Activated T-helper 1 cell treated with anti-CD3 and anti-CD28 coated beads, Interleukin-2, amount 50 U/mL, for 16 hours (primary cell): ENCODE data around the gene HBZ.
A peak's percentile ranks its signal among the peaks of the same experiment; 100 is the strongest.
"Not testable (repeated sequence)": the region's sequence is repeated elsewhere in the genome, so short reads cannot be mapped to it uniquely, and the experiment has no call there.

Experiments used
- DNase-seq, 2 donors: peaks; one replicate each; pipeline ENCODE4 v3.0.0-alpha.2; 2020; ENCODE audit warnings: low read depth in 1 of 2, low spot score in 1 of 2

The HBZ gene

DNA sequence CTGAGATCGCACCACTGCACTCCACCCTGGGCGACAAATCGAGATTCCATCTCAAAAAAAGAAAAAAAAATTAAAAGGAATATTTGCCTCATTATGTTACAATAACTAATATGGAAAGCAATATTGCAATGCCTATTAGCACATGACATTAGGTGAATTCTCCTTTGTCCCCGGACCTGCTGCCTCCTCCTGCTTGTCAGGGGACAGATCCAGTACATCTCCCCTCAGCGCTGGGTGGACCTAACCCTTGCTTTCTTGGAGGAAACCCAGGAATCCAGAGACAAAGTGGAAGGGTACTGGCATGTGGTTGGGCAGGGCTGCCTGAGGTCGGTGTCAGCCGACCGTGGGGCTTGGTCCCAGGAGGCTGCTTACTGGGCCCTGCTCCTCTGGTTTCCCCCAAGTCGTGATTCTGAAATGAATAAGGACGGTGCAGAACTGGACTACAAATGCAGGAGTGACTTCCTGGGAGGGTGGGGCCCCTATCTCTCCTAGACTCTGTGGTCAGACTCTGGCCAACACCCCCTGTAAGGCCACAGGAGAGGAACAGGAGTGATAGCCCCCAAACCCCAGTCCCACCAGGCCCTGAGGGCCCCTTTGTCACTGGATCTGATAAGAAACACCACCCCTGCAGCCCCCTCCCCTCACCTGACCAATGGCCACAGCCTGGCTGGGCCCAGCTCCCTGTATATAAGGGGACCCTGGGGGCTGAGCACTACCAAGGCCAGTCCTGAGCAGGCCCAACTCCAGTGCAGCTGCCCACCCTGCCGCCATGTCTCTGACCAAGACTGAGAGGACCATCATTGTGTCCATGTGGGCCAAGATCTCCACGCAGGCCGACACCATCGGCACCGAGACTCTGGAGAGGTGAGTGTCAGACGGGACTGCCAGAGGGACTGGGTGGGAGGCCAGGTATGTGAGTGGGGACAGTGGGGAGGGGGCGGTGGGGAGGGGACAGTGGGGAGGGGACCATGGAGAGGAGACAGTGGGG lies at the start of gene HBZ:
Gene HBZ, plus strand, starts transcription at position 504 of the 988 bp plus-strand sequence. Its CDS starts 266 bp downstream, at position 770.
- no peak for DNase-seq

GRCh38 chr16:104355-104754 lies 48.1 kb upstream of the HBZ start:
- no peak for DNase-seq

DNA sequence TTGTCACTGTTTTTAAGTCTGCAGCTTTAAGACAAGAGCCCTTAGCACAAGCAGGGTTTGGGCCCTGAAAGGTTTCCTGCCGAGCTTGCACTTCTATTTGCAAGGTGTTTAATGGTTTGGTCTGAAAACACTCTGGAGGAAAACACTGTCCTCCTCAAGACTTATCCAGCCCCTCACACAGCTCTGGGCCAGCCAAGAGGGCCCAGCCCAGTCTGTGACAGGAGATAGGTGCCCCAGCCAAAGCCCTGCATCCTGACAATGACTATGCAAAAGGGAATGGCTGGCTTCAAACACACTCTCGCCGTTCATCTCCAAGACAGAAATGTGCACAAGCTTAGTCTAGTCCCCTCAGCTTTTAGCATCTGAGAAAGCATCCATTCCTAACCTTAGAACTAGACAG lies 47.5 kb upstream of the HBZ start:
- DNase-seq, result no peak

DNA sequence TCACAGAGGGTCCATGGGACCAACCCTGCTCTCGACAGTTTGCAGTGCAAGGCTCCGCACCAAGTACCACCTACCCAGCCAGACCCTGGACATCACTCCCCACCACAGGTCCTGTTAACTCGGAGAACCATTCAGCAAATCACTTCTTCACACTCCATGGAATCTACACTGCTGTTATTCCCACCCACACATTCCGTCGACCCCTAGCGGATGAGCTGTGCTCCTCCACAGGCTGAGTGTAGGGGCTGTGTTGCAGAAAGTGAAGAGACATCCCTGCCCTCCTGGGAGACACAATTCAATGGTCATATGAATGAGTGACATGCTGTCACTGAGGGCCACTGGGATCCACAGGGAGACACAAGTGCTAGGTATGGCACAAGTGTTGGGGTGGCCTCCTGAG lies 46.9 kb upstream of the HBZ start:
- DNase-seq, result no peak

GRCh38 chr16:106623-107324 lies 45.7 kb upstream of the HBZ start:
- peak in 1 of 2 donors; percentile 22 for DNase-seq

- DNase-seq, result no peak
These were observed 40.1 kb upstream of the HBZ start for GRCh38 chr16:112153-112840.

DNA sequence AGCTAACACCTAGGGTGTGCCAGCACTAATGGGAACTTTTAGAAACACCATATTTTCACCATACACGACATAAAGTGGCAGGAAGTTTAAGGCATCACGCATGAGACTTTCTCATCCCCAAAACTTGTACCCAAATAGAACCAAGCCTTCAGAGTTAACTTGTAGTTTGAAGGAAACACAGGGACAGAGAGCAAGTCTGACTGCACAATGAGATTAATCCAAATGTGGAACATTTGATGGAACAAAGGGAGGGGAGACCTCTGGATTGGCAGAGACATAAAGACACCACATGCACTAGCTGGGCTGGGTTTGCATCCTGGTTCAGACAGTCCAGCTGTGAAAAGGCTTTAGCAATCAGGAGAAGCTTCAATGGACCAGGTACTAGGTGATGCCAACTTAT lies 38.1 kb upstream of the HBZ start:
- DNase-seq, result no peak

- no peak for DNase-seq
These were observed 36.4 kb upstream of the HBZ start for GRCh38 chr16:116015-116414.

DNA sequence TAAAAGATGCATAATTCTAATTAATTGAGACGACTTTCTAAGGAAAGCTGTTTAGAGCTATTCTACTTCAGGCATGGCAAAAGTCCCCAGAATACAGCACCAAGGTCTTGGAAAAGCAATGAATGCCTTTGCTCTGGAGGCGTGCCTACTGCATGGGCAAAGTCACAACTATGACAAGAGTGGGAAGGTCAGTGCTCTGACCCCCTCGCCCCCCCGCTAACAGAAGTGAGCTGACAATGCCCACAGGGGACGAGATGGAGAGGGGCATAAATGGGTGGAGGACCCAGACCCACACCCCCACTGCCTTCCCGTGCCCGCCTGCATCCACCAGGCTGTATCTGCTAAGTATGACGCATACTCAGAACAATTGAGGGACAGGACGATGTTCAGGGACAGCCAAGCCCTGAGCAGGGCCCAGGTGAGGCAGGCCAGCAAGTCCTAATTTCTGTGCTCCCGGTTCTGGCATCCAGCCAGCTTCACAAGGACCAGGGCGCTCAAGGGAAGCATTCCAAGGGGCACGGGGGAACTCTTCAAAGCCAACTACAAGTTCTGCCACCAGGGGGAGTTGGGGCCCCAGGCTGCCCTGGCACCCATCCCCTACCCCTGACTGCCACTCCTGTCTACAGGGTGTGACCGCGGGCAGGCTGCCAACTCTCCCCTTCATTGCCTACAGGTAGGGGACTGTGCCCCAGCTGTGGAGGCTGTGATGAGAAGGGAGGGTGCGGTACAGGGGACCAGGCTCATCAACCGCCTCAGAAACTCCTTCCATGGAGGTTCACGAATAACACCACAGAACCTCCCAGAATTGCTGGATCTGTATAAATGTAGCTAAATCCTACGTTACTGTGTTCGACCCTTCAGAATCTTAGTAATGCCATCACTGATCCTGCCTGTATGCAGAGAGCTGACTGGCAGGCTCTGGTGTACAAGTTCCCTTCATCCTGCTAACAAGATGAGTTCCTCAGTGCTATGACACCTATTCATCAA lies 34.8 kb upstream of the HBZ start:
- DNase-seq, result peak; percentile 14 to 36

DNA sequence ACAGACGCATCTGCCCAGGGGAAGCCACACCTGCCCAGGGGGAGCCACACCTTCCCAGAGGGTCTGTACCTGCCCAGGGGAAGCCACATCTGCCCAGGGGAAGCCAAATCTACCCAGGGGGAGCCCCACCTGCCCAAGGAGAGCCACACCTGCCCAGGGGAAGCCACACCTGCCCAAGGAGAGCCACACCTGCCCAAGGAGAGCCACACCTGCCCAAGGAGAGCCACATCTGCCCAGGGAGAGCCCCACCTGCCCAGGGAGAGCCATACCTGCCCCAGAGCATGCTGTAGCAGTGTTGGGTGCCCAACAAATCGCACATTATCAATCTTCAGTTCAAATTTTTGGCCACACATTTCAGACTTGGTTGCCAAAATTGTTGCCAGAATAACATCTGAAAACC lies 33.6 kb upstream of the HBZ start:
- no peak for DNase-seq

DNA sequence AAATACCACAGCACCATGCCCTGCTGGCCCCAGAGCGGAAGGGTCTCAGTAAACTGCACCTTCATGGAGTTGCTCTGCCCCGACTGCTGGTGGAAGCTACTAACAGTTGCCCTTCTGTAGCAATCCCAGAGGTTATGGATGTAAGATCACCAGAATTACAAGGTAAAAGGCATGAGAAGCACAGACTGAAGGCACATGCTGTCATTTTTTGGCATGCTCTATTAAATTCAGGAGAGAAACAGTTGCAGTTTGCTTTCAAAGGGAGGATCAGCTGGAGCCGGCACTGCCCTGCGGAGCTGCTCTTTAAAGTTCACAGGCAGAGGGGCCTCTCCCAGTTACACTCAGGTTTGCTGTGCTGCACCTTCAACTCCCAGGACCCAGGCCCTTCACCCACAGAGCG lies 33.1 kb upstream of the HBZ start:
- no peak for DNase-seq

GRCh38 chr16:119835-120491 lies 32.5 kb upstream of the HBZ start:
- no peak for DNase-seq

GRCh38 chr16:120756-121155 lies 31.7 kb upstream of the HBZ start:
- no peak for DNase-seq

DNA sequence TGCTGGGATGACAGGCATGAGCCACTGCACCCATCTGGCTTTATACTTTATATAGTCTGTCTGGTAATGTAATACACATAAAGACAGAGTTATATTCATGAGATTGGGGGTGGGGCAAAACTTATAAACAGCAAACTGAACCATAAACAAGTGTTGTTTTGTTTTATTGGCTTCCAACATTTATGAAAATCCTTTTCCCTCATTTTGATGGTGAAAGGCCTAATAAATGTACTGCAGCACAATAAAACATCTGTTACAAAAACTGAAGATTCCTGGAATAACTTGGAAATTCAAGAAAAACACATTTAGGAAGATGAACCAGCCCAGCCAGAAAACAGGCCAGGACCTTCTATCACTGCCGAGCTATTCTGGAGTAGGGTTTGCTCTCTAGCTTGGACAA lies 30.1 kb upstream of the HBZ start:
- DNase-seq, result no peak

DNA sequence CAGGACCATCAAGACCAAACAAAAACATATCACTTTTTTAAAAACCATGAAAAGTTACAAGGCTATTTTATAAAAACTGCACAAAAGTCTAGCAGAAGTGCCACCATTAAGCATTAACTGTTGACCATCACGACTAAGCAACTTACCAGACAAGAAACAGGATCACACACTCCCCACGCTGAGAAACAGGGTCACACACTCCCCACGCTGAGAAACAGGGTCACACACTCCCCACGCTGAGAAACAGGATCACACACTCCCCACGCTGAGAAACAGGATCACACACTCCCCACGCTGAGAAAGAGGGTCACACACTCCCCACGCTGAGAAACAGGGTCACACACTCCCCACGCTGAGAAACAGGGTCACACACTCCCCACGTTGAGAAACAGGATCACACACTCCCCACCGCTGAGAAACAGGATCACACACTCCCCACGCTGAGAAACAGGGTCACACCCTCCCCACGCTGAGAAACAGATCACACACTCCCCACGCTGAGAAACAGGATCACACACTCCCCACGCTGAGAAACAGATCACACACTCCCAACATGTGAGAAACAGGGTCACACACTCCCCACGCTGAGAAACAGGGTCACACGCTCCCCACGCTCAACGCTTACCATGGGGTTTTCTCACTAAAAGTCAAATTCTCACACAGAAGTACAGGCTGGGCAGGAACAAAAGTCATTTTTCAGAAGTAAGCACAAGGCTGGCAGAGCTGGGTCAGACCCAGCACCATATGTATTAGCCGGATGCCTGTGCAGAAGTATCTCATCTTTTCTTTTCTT lies 28.7 kb upstream of the HBZ start:
- not testable (repeated sequence) for DNase-seq

- no peak for DNase-seq
These were observed 27.4 kb upstream of the HBZ start for GRCh38 chr16:125011-125410.

- DNase-seq, result no peak
These were observed 23.4 kb upstream of the HBZ start for GRCh38 chr16:129075-129474.

GRCh38 chr16:130533-131173 lies 21.8 kb upstream of the HBZ start:
- DNase-seq, result no peak

DNA sequence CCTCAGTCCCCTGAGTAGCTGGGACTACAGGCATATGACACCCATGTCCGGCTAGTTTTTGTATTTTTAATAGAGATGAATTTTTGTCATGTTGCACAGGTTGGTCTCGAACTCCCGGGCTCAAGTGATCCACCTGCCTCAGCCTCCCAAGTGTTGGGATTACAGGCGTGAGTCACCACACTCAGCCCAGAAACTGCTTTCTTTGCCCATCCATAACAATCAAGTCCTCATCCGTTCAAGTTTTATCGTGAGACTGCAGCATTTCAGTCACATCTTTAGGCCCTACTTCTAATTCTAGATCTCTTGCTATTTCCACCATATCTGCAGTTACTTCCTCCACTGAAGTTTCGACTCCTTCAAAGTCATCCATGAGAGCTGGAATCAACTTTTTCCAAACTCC lies 20.3 kb upstream of the HBZ start:
- DNase-seq, result no peak
